ENCODE measurements around the gene SCUBE1.
A peak's percentile ranks its signal among the peaks of the same experiment; 100 is the strongest.

Gene SCUBE1

GRCh38 chr22:43169310-43170130, 173.7 kb downstream of the SCUBE1 start:
- DNase-seq = no peak

- no peak for DNase-seq
Observed at GRCh38 chr22:43168471-43169309, 174.5 kb downstream of the SCUBE1 start.

DNA sequence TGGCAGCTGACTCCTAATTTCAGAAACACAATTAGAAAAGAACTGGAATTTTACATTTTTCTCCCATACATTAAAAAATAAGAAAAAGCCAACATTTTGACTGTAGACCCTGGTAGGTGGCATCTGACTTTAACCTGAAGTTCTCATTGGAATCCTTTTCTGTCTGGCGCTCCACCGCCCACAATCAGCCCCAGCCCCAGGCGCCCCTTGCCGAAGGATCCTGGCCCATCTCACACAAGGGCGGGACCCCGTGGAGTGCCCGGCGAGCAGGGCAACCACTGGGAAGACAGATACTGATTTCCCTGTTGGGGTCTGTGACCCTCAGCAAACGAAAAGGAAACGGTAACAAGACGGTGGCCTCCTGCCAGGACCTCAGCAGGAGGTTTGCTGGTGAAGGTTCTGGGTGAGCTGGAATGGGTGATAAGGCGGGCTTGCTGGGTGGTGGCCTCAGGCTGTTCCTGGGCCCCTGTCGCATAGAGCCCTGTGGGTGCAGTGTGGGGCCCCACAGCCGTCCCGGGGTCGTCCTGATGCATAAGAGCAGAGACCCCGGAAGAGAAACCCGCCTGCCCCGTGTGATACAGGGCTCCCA, 176.1 kb downstream of the SCUBE1 start:
- no peak for DNase-seq

DNA sequence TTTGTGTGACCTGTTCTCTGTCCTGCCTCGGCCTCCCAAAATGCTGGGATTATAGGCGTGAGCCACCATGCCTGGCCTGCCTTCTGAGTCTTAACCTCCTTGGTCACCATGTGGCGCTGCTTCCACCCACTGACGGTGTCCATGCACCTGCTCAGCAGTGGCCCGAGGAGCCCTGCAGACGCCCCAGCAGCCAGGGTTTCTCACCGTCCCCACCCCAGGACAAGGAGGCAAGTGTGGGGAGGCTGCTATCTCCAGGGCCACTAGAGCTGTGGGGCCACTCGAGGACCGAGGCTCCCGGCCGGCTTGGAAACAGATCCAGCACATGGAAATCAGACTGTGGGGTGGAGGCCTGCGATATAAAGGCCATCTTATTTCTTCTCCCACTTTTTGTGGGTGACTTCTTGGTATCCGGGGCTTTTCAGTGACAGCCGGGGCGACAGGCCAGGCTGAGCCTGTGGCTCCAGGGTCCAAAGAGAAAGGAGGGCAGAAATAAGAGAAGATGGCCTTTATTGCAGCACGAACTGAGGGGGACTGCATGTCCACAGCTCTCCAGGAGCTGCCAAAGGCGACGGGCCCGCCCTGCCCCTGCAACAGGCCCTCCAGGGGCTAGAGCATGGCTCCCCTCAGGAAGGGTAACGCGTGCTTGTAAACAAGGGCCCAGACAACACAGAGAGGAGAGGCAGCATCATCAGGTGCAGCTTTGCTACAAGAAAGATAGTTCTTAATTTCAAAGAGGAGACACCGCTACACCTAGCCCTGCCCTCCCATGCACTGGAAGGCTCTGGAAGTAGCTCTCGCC, 176.8 kb downstream of the SCUBE1 start:
- no peak for DNase-seq

GRCh38 chr22:43164636-43165035, 178.5 kb downstream of the SCUBE1 start:
- DNase-seq = no peak

GRCh38 chr22:43163241-43163795, 179.9 kb downstream of the SCUBE1 start:
- DNase-seq = no peak

DNA sequence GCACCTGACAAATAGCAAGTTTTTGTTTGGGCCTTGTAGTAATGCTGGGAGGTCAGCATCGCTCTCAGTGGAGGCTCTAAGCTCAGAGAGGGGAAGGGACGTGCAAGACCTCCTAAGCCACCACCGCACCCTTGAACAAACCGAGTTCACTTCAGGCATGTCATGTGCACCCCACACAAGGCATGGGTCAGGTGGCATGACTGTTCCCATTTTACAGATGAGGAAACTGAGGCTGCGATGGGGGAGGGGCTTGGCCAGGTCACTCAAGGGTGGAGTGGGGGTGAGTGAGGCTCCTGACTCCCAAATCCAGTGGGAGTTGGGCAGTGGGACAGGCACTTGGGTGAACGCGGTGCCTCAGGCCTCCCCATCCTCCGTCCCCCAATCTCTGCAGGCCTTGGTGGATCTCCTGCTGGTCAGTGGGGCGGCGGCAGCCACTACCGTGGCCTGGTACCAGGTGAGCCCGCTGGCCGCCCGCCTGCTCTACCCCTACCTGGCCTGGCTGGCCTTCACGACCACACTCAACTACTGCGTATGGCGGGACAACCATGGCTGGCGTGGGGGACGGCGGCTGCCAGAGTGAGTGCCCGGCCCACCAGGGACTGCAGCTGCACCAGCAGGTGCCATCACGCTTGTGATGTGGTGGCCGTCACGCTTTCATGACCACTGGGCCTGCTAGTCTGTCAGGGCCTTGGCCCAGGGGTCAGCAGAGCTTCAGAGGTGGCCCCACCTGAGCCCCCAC, 180.6 kb downstream of the SCUBE1 start:
- DNase-seq = no peak

DNA sequence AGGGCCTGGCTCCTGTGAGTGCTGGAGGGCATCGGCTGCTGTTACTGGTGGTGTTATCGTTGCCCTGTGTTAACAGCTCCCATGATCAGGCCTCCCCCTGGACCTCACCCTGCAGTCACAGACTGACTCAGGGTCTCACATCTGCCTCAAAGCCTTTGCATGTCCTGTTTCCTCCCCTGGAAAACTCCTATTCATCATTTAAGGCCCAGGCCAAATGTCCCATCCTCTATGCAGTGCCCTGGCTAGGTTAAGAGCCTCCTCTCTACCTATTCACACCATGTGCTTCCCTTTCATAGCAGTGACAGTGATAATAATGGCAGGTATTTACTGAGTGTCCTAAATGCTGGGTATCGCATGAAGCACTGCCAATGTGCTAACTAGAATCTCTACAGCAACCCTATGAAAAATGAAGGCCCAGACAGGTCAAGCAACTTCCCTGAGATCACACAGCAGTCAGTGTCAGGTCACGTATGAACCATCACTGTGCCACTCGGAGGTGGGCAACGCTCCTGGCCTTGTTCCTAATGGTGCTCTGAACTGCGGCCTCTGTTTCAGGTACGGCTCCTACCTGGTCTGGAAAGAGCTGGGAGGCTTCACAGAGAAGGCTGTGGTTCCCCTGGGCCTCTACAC, 182.6 kb downstream of the SCUBE1 start:
- no peak for DNase-seq

- DNase-seq = peak; percentile 14
Observed at GRCh38 chr22:43159484-43160178, 183.5 kb downstream of the SCUBE1 start.

DNA sequence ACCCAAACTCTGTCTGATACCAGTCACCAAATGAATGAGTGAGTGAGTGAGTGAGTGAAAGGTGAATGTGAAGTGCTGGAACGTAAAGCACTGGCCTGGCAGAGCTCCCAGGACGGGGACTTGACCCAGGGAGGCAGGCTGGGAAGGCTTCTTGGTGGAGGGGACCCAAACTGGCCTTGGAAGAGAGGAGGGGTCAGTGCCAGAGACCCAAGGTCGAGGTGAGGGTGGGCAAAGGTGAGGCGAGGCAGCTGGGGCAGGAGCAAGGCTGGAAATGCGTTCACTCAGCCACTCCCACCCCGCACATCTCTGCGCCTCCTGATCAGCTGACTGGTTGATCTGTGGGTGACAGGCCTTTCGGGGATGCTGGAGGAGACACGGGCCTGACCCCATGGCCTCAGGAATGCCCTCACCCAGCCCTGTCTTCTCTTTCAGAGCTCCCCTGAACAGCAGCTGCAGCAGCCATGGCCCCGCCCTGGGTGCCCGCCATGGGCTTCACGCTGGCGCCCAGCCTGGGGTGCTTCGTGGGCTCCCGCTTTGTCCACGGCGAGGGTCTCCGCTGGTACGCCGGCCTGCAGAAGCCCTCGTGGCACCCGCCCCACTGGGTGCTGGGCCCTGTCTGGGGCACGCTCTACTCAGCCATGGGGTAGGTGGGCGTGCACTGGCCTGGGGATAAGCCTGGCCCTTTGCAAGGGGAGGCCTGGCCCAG, 184.2 kb downstream of the SCUBE1 start:
- no peak for DNase-seq

DNA sequence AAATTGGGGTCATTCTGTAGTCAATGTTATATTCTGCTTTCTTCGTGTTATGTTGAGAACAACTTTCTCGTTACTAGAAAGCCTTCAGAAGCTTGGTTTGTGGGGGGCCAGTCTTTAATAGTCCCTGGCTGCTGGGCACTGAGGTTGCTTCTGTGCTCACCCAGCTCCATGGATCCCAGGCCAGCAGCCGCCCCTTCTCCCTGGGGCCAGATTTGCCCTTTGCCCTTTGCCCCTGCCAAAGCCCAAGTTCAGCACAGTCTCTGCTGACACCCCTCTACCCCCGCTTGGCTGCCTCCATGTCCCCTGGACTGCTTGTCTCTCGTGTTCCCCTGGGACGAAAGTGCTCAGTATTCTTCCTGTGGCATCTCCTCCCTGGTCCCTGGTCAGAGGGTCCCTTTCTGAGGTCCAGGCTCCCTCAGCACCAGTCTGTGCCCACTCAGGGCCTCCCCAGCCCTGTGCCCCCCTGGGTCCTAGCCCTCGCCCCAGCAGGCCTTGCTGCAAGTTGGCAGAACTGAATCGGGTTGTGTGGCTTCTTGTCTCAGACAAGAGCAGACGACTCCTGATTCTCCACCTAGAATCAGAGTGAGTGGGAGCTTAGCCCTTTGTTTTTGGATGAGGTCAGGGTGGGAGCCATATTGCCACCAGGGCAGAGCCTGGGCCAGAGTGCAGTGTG, 185.2 kb downstream of the SCUBE1 start:
- no peak for DNase-seq

GRCh38 chr22:43156413-43156812, 186.8 kb downstream of the SCUBE1 start:
- no peak for DNase-seq

- no peak for DNase-seq
Observed at GRCh38 chr22:43155789-43156188, 187.4 kb downstream of the SCUBE1 start.

- no peak for DNase-seq
Observed at GRCh38 chr22:43154887-43155536, 188.2 kb downstream of the SCUBE1 start.

GRCh38 chr22:43153899-43154298, 189.3 kb downstream of the SCUBE1 start:
- DNase-seq = no peak

DNA sequence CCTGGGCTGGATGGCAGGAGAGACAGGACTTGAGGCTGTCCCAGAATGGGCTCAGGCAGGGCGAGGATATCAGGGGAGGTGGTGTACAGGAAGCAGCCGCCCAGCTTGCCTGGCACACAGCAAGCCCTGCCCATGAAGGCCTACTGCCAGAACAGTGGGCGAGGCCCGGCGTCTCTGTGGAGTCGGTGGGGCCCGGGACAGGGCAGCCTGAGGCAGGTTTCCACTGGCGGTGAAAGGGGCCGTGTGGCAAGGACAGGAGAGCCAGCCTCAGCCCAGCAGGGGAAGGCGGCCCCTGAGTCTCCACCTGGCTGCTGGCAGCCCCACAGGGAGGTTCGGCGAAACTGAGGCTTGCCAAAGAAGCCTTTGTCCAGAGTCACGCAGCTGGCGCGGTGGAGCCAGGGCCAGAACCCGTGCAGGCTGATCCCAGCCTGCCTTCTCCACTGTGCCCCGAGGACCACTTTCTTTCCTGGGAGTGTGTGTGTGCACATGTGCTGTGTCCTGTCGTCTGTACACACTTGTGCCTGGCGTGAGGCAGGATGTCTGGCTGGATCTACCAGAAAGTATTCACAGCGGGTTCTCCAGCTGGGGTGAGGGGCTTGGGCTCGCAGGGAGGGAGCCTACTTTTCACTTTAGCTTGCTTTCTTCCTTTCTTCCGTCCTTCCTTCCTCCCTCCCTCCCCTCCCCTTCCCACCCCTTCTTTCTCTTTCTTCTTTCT, 190.7 kb downstream of the SCUBE1 start:
- DNase-seq = peak; percentile 78

DNA sequence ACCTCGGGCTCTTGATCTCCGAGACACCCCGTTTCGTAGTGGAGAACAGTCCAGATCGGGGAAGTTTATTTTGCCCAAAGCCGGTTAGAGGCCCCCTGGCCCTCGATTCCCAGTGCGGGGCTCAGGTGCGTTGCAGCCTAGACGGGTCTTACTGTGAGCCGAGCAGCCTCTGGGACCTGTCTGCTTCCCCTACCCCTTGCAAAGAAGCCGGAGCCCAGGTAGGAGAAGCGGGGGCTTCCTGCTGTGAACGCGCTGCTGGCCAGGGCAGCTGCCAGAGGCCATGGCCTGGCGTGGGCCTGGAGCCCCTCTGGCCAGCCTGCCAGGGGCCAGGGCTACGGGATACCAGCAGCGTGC, 191.2 kb downstream of the SCUBE1 start:
- DNase-seq = peak; percentile 65

Data from DMS53 (cell line).